Body of pancreas (tissue), 4 donors: ENCODE data around the gene CPHXL2. TPM values are rescaled to one million over a fixed set of nuclear protein-coding genes. Genes with fewer than 3 reads are reported as not detected.

Experiments
- ATAC-seq: fragments of 150-250 bp; one replicate; pipeline ENCODE4 v1.9.1; 2016
- DNase-seq, 4 donors: peaks; one replicate each; pipeline ENCODE4 v3.0.0-alpha.2; 2019
- H3K27ac ChIP-seq, 4 donors: fragments of 200-600 bp; sonication (generic); 1 replicate in 3 of 4; 2 replicates in 1 of 4; pipeline versions ENCODE4 v1.5.1 to v1.6.1; 2016 to 2019; ENCODE audit warnings: mild to moderate bottlenecking in 1 of 4, mixed read lengths in 1 of 4, moderate library complexity in 1 of 4
- H3K27me3 ChIP-seq, 2 donors: fragments of 200-600 bp; sonication (generic); one replicate each; pipeline ENCODE4 v1.6.0; 2016; ENCODE audit warnings: mild to moderate bottlenecking in 1 of 2
- H3K36me3 ChIP-seq, 2 donors: fragments of 200-600 bp; sonication (generic); replicated peaks in 1 of 2; 2 replicates each; pipeline ENCODE4 v1.5.1; 2016; ENCODE audit warnings: low read depth in 2 of 2; ENCODE audit not compliant: insufficient read depth in 1 of 2
- H3K4me1 ChIP-seq: fragments of 200-600 bp; sonication (generic); one replicate; pipeline ENCODE4 v1.6.0; 2016
- H3K4me3 ChIP-seq, 2 donors: fragments of 200-600 bp; sonication (generic); 1 replicate in 1 of 2; 2 replicates in 1 of 2; pipeline ENCODE4 v1.5.1; 2016 to 2019
- H3K9me3 ChIP-seq, 3 donors: fragments of 200-600 bp; sonication (generic); 1 replicate in 2 of 3; 2 replicates in 1 of 3; pipeline ENCODE4 v1.5.1; 2016
- POLR2A ChIP-seq, 3 donors: fragments of 450-650 bp; IDR thresholded peaks; one replicate each; pipeline ENCODE4 v1.6.1; 2016; ENCODE audit warnings: antibody characterized with exemption in 3 of 3, mild to moderate bottlenecking in 2 of 3
- WGBS, 2 donors: methylation state at CpG; one replicate each; pipeline ENCODE4 v1.1.5; 2017; 5-methylcytosine and 5-hydroxymethylcytosine counted together
- intact Hi-C: fragments of 100-400 bp; cut with DNase I; formaldehyde crosslinking; loops from one replicate; pipeline ENCODE4 v1.15.1; 2023
- total RNA-seq, 2 donors: library from RNA; depleted of rRNA; stranded (reverse); fragments of >200 nt; gene quantifications; one replicate each; pipeline ENCODE4 v1.1.0, GENCODE V29; 2016
- TF ChIP-seq, protein P1 (sequence below), 7 experiments: fragments of 450-650 bp in 4 of 7; fragments of 200-600 bp in 3 of 7; sonication (generic) in 3 of 7; IDR thresholded peaks; one replicate each; pipeline ENCODE4 v1.5.1; 2016 to 2019; ENCODE audit warnings: antibody characterized with exemption in 7 of 7

The CPHXL2 gene
- total RNA-seq, 2 donors from 2014 or later, result not detected

- intact Hi-C loops, result no loop called here
- H3K36me3 ChIP-seq, result peaks cover 0 to 19% of the 10 kb centered on the region in 2 donors
- 86 to 89% methylated on average over 6 of the region's 6 CpGs for WGBS, 2 donors
- TF ChIP-seq, protein P1, sequence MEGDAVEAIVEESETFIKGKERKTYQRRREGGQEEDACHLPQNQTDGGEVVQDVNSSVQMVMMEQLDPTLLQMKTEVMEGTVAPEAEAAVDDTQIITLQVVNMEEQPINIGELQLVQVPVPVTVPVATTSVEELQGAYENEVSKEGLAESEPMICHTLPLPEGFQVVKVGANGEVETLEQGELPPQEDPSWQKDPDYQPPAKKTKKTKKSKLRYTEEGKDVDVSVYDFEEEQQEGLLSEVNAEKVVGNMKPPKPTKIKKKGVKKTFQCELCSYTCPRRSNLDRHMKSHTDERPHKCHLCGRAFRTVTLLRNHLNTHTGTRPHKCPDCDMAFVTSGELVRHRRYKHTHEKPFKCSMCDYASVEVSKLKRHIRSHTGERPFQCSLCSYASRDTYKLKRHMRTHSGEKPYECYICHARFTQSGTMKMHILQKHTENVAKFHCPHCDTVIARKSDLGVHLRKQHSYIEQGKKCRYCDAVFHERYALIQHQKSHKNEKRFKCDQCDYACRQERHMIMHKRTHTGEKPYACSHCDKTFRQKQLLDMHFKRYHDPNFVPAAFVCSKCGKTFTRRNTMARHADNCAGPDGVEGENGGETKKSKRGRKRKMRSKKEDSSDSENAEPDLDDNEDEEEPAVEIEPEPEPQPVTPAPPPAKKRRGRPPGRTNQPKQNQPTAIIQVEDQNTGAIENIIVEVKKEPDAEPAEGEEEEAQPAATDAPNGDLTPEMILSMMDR (IDR thresholded peaks at IDR 0.05), result no peak
- TF ChIP-seq POLR2A (IDR thresholded peaks at IDR 0.05), result no peak
- H3K9me3 ChIP-seq, result no peaks in the 10 kb centered on the region
- no peaks in the 10 kb centered on the region for H3K27me3 ChIP-seq
- no peak for DNase-seq
- H3K27ac ChIP-seq, result no peak overlapping the region
- H3K4me1 ChIP-seq, result no peaks in the 10 kb centered on the region
- no peak overlapping the region for H3K4me3 ChIP-seq
- ATAC-seq, result no peak
Observed at GRCh38 chr16:75660321-75660720, 16.5 kb downstream of the CPHXL2 start.

DNA sequence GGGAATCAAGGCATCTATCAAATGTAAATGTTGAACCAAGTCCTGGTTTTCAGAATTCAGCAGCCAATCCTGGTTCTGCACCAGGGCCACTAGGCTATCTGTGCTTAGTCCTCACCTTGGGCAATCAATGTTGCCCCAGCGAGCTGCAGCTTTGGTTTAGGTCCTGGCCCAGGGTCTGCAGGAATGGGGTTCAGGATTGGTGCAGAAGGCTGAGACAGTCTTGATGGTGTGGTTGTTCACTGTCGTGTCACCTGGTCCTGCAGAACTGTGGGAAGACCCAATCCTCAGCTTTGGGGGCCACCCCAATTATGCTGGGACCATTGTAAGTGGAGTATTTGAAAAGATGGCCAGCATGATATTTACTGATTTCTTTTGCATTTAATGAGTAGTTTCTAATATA lies 18.6 kb downstream of the CPHXL2 start:
- H3K4me3 ChIP-seq, result no peak overlapping the region
- DNase-seq (no peak), ATAC-seq (no peak)
- H3K27ac ChIP-seq, result no peak overlapping the region
- peaks cover 6% of the 10 kb centered on the region for H3K4me1 ChIP-seq
- H3K9me3 ChIP-seq, result no peaks in the 10 kb centered on the region
- H3K27me3 ChIP-seq, result no peaks in the 10 kb centered on the region
- TF ChIP-seq, protein P1 (IDR thresholded peaks at IDR 0.05), result no peak
- TF ChIP-seq POLR2A (IDR thresholded peaks at IDR 0.05), result no peak
- intact Hi-C loops, result no loop called here
- H3K36me3 ChIP-seq, result peaks cover 0 to 22% of the 10 kb centered on the region in 2 donors
- 90 to 100% methylated on average over 2 of the region's 2 CpGs for WGBS, 2 donors

DNA sequence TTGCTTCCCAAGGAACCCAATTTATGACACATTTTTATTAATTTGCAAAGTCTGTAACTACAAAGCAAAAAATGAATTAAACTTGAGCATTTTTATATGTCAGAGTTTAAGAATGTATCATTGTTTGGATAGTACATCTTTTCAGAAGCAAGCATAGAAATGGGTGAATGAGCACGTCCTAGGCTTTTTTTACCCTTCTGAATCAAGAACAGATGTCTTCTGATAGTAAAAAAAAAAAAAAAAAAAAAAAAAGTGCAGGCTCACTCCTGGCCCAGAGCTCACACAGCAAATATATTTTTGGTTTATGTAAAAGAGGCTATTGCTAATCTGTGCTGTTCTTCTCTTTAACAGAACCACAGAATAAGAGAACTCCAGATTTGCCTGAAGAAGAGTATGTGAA lies 22.9 kb downstream of the CPHXL2 start:
- WGBS, 2 donors, result 54 to 64% methylated on average over 1 of the region's 1 CpG
- no peak for ATAC-seq
- intact Hi-C loops, result no loop called here
- DNase-seq, result no peak
- Histone ChIP-seq H3K4me1 (peaks cover 36% of the 10 kb centered on the region), H3K27me3 (no peaks in the 10 kb centered on the region), H3K36me3 (peaks cover 0 to 22% of the 10 kb centered on the region in 2 donors), H3K4me3 (no peak overlapping the region), H3K27ac (no peak overlapping the region), H3K9me3 (no peaks in the 10 kb centered on the region)
- TF ChIP-seq, protein P1 (IDR thresholded peaks at IDR 0.05), result no peak
- TF ChIP-seq POLR2A (IDR thresholded peaks at IDR 0.05), result no peak

- ATAC-seq (peak; percentile 73), DNase-seq (peak; percentile 82 to 88 (median 87))
- Histone ChIP-seq H3K4me1 (peaks cover 60% of the 10 kb centered on the region), H3K4me3 (peak overlapping the region; percentile 79 to 89), H3K27me3 (no peaks in the 10 kb centered on the region), H3K27ac (peak overlapping the region; percentile 84 to 98 (median 92)), H3K36me3 (no peaks in the 10 kb centered on the region), H3K9me3 (no peaks in the 10 kb centered on the region)
- intact Hi-C loops, result loop anchor here (10.0 kb wide), 1 partner anchor 116 kb away; no protein-coding TSS in a partner anchor
- TF ChIP-seq, protein P1 (IDR thresholded peaks at IDR 0.05), result peak in 1 of 7 experiments; percentile 10
- TF ChIP-seq POLR2A (IDR thresholded peaks at IDR 0.05), result peak in 1 of 3 donors; percentile 1
- 0 to 1% methylated on average over 29 to 61 of the region's 62 CpGs for WGBS, 2 donors
Observed at GRCh38 chr16:75648265-75649076, 28.3 kb downstream of the CPHXL2 start.
